SK-N-DZ (cell line): ENCODE results near the gene L1CAM. TPM values are rescaled to one million over a fixed set of nuclear protein-coding genes. Genes with fewer than 3 reads are reported as not detected.

Experiments
- DNase-seq: peaks from one replicate; pipeline ENCODE4 v3.0.0-alpha.2; 2015; ENCODE audit warnings: low spot score
- polyA plus RNA-seq, 2 experiments: library from polyadenylated mRNA; depleted of rRNA; stranded (reverse); fragments of >200 nt; gene quantifications; 2 replicates each; pipeline ENCODE4 v1.2.3, GENCODE V29; 2014

L1CAM gene, protein sequence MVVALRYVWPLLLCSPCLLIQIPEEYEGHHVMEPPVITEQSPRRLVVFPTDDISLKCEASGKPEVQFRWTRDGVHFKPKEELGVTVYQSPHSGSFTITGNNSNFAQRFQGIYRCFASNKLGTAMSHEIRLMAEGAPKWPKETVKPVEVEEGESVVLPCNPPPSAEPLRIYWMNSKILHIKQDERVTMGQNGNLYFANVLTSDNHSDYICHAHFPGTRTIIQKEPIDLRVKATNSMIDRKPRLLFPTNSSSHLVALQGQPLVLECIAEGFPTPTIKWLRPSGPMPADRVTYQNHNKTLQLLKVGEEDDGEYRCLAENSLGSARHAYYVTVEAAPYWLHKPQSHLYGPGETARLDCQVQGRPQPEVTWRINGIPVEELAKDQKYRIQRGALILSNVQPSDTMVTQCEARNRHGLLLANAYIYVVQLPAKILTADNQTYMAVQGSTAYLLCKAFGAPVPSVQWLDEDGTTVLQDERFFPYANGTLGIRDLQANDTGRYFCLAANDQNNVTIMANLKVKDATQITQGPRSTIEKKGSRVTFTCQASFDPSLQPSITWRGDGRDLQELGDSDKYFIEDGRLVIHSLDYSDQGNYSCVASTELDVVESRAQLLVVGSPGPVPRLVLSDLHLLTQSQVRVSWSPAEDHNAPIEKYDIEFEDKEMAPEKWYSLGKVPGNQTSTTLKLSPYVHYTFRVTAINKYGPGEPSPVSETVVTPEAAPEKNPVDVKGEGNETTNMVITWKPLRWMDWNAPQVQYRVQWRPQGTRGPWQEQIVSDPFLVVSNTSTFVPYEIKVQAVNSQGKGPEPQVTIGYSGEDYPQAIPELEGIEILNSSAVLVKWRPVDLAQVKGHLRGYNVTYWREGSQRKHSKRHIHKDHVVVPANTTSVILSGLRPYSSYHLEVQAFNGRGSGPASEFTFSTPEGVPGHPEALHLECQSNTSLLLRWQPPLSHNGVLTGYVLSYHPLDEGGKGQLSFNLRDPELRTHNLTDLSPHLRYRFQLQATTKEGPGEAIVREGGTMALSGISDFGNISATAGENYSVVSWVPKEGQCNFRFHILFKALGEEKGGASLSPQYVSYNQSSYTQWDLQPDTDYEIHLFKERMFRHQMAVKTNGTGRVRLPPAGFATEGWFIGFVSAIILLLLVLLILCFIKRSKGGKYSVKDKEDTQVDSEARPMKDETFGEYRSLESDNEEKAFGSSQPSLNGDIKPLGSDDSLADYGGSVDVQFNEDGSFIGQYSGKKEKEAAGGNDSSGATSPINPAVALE
- polyA plus RNA-seq (2014; cell fraction: cytosol; rRNA removed): 45.6 and 63.6 TPM in 2 replicates
- polyA plus RNA-seq (2014; cell fraction: nucleus; rRNA removed): 53.1 and 95.1 TPM in 2 replicates

DNA sequence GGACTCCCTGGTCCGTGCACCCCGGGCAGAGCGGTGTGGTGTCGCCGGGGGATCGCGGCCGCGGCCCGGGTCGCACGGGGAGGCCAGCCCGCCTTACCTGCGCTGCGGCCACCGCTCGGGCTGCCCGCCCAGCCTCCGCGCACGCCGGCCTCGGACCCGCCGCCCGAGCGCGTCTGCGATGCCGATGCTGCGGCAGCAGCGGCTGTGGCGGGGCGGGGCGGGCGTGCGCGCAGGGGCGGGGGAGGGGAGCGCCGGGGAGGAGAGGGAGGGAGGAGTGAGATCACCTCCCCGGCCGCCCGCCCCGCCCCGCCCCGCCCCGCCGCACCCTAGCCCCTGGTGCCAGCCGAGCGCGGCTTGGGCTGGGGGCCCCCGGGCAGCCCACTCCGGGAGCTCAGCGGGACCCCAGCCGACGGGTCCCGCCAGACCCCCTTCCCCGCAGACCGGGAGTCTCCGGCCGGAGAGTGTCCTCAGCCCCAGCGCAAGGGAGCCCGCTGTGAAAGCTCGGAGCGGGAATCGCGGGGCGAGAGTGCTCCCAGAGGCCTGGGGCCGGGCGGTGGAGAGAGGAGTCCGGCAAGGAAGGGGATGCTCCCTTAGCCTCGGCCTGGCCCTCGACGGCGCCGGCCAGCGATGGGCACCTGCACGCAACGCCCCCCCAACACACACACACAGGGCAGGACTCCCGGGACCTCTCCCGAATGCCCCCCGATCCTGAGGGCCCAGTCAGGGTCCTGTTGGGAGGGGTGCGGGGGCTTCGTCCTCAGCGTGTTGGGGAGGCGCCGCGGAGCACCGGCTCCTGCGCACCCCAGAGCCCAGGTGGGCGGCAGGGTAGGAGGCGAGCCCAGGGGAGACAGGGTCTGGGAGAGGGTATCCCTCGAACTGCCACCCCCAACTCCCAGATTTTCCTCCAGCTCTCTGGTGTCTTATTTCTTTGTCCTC is at the start of gene L1CAM:
Gene L1CAM (minus strand): TSS at position 206 of the 936 bp plus-strand sequence. CDS start 10,337 bp downstream, outside the sequence.
- no peak for DNase-seq

DNA sequence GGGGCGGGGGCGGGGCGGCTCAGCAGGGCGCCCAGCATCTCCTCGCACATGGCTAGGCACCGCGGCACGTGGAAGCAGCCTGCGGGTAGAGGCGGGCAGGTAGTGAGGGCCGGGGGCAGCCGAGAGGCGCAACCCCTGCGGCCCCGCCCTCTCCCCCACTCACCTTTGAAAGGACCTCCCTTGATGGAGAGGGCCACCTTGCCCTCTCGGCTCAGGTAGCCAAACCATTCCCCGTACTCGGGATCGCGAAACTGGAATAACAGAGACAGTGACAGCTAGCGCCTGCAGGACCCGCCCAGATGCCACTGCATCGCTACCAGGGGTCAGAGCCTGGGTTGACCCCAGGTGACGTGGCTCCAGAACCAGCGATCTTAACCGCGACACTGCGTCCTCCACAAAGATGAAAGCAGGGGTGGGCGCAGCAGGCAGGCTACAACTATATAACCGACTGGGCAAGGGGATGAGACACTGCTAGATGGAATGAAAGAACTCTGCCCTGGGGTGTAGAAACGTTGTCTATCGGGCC is 49.4 kb upstream of the L1CAM start:
- no peak for DNase-seq

DNA sequence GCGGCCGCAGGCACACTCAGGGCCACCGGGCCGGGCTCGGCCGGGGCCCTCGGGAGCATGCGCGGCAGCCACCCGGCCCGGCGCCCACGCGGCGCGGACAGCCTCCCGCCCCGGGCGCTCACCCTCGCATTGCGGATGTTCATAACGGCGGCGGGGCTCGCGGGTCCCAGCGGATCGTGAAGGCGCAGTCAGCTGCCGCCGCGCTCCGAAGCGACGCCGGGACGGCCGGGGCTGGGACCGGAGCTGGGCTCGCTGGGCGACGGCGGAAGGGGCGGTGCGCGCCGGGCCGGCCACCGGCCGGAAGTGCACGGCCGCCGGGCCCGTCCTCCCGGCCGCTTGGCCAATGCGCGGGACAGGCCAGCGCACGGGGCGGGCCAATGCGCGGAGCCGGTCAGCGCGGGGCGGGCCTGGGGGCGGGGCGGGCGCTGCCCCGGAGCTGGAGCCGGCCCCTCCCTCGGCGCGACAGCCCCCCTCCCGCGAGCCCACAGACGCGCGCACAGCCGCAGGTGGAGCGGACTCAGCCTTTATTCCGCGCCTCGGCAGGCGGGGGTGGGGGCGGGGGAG is 48.9 kb upstream of the L1CAM start, which contains the start of gene NAA10:
Gene NAA10 (minus strand): TSS at position 276 of the 564 bp plus-strand sequence. CDS start 133 bp downstream, at position 143.
- DNase-seq: peak; percentile 64

DNA sequence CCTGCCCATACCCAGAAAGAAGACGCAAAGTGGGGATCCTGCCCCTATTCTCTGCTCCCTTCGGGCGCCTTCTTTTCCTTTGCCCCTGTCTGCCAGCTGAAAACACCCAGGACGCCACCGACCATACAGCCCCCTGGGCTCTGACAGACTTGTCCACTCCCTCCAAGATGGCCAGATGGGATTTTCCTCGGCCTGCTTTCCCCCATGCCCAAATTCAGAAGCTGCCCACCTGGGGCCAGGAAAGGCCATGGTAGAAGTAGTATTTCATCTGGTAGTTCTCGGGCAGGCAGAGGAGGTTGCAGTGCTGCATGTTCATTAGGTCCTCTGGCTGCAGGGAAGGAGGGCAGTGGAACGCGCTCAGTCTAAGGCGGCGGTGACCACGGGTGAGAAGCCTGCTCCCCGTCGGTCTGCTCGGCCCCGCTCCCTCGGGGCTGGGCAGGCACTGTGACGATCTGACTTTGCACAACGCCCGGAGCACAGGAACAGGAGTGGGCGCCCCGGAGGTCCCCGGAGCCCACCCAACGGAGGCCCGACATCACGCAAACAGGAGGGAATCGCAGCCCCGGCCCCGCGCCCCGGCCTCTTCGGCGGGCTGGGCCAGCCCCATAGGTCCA is 48.3 kb upstream of the L1CAM start:
- no peak for DNase-seq

DNA sequence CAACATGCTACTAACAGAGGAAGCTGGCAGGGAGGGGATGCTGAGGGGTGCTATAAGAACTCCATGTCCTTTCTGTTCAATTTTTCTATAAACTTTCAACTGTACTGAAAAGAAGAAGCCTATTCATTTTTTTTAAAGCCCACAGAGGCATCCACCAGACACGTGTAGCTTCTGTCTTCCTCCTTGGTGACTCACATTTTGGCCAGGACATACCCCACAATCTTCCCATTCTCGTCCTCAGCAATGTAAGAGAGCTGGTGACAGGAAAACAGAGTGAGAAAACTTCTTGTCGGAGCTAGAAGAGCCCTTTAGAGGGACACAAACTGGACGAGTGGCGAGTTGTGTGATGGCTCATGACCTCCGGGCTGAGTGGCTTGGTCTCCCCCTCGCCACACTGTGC is 47.8 kb upstream of the L1CAM start:
- no peak for DNase-seq

DNA sequence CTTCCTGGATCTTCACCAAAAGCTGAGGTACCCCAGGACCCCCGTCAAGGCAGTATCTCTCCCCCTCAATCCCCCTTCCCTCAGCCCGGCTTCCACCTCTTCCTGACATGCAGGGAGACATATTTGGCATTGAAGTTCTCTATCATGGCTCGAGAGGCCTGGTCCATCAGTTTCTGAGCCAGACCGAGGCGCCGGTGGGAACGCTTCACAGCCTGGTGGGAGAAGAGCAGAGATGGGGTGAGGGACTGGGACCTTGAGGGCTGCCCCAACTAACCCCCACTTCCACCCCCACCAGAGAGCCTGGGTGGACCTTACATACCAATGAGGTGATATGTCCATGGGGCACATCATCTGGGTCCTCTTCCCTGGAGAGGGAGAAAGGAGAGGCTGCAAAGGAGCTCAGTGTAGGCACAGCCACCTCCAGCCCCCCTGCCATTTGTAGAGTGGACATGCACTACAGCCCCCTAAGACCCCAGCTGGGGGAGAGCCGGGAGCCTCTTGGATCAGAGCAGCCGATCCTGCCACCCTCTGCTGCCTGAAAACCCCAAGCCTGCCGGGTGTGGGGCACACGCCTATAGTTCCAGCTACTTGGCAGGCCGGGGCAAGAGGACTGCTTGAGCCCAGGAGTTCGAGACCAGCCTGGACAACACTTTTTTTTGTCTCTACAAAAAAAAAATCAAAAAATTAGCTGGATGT is 46.4 kb upstream of the L1CAM start:
- DNase-seq: no peak

DNA sequence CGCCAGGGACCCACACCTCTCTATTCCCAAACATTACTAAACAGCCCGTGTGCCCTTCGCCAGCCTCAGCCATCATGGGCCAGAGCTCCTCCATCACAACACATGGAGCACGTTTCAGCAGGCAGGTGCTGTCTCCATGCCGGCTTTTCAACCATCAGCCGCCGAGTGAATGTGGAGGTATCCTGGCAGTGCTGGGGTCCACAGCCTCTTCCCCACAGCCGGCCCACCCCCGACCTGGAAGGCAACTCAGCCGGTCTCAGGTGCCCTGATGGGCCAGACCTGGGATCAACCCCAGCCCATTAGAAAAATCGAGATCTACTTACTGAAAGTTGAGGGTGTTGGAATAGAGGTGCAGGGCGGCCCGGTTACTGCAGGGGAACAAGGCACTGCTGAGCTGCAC is 45.8 kb upstream of the L1CAM start:
- no peak for DNase-seq

DNA sequence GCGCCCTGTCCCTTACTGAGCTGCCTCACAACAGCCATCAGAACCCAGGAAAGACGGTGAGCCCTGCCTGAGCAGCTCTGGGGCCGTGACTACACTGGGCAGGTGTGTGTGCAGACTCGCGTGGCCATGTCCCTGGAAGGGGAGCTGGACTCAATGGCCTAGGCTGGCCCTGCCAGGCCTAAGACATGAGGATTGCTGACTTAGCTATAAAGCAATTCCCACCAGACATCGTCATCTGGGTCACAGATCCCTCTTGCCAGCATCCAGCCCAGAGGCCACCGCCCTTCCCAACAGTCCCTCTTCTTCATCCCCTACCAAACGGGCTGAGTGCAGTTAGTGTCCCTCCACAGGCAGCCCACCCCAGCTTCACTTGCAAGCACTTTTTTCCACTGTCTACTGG is 45.2 kb upstream of the L1CAM start:
- DNase-seq: no peak

DNA sequence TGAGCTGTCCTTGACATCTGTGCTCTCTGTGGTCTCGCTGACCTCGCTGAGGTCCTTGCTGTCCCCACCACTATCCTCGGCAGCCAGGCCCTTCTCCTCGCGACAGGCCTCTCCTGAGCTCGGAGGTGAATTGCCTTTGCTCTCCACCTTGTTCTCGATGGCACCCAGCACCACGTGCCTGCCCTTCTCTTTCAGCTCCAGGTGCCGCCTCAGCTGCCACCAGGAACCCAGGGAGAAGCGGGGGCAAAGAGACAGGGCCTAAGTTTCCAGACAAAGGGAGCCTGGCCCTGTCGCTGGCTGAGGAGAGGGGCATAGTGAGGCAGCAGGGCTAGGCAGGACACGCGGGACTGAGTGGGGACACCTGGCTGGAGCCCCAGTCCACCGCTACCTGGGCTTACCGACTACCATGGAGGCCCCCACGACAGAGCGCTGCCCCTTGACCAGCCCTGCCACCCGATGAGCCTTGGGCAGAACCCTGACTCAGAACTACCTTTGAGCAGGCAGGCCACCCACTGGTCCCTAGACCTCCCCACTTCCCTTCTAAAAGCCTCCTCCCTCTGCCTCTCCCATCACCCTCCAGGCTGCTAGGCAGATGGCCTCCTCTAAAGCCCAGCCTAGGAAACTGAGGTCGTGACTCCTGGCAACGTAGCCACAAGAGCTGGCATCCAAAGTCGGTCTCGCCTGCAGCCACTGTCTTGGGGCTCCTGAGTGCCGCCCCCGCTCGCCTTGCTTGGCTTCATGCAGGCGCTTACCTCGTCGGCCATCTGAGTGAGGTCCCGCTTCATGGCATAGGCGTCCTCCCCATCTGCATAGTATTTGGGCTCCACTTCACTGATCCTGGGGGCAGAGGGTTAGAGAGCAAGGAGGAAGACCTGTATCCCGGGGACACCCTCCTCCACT is 44.3 kb upstream of the L1CAM start:
- no peak for DNase-seq

DNA sequence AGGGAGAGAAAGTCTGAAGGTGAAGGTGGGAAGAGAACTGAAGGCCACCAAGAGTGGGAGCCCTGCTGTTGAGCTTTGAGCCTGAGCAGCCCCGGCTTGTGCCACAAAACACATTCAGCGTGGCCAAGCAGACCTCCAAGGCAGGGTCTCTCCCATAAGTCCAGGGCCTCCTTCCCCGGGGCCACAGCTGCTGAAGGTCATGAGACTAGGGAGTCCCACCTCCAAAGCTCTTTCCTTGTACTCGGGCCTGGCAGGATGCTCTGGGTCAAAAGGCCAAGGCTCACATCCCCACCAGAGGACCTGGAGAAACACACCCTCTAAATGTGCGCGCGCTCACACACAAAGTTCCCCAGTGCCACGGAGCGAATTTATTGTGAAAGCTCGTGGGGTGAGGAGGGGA is 43.6 kb upstream of the L1CAM start:
- DNase-seq: no peak

DNA sequence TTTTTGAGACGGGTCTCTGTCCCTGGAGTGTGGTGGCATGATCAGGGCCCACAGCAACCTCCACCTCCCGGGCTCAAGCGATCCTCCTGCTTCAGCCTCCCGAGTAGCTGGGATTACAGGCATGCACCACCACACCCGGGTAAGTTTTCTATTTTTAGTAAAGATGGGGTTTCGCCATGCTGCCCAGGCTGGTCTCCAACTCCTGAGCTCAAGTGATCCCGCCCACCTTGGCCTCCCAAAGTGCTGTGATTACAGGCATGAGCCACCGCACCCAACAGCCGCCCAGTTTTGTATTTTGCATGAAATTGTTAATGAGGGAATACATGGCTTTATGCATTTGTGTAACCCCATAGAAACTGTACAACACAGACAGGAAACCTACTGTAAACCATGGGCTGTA is 42.9 kb upstream of the L1CAM start:
- no peak for DNase-seq

DNA sequence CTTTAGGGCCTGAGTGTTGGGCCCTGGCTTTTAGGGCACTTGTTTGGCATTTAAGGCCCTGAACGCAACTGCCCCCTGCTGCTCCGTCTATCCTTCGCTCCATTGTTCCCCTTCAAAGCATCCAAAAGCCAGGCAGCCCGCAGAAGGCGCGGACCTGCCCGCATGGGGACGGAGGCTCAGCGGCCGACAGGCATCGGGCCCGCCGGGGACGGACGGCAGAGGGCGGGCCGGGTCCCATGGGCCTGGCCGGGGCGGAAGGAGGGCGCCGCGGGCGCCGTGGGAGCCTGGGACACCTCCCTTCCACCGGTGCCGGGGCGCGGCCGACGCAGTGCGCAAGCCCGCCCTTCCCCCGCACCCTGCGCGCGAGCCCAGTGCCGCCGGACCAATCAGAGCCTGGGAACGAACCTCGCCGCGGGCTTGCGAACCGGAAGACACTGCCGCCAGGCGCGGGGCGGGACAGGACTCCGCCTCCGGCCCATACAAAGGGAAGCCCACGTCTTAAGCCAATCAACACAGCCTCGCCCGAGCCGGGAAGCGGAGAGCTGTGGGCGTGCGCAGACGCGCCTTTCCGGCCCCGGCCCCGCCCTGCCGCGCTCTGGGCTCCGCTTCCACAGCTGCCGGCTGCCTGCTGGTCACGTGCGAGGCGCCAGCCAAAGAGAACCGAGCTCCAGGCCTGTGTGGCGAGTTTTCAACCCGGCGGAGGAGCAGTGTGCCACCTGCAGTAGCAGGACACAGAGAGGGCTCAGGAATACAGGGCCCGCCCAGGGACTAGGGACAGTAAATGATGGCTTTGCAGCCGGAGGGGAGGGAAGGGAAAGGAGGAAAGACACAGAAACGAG is 42.2 kb upstream of the L1CAM start:
- peak; percentile 98 for DNase-seq

DNA sequence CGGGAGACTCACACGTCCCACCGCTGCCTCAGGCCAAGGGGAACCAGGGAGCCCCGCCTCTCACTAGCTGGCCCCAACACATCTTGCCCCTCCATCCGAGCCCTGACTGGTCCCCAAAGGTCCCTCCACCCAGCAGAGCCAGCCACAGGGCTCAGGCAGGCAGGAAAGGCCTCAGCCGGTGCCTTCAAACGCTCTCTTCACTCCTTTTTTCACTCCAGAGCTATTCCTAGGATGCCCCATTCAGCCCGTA is 41.6 kb upstream of the L1CAM start:
- no peak for DNase-seq

DNA sequence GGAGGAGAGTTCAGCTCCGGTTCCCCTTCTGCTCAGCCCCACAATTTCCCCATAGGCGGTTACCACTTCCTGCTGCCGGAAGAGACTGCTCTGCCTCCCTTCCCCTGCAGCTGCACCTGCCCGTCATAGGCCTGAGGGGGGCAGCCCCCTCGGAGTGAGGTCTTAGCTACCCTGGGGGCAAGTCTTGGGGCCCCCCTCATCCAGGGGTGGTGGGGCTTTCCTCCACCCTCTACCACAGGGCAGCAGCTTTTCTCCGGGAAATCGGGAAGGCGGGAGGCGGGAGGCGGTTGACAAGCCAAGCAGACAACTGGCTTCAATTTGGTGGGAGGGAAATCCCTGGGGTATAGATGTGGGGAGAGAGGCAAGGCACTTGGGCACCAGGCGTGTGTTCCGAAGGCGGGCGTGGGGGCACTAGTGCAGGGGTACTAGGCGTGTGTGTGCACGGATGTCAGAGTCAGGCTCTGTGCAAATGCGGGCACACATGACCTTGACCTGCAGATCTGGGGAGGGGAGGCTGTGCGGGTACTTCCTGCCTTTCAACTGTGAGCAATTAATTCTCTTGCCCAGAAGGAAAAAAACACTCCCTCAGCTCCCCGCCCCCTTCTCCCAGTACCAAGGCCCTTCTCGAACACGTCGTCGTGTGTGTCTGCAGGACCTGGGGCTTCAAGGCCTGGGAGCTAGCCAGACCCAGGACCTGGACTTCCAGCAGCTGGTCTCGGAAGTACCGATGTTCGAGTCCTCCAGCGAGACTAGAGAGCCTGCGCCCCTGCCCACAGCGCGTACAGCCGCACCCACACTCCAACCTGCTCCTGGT is 41.1 kb upstream of the L1CAM start:
- peak; percentile 57 for DNase-seq

DNA sequence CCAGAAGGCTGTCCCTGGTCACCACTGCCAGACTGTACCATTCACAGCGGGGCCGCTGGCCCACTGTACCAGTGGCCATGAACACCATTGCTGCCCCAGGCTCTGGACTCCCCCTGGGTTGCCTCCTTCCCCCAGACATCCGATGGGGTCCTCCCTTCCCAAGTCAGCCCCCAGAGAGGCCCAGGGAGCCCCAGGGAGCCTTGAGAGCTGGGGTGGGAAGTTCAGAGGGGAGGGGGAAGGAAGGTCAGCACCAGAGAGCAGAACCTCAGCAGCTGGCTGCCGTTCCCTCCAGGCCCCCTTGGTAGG is 40.5 kb upstream of the L1CAM start:
- DNase-seq: no peak
